HG02973 (cell line): ENCODE results near the gene TLR5.

Experiments used
- ATAC-seq: cut with Tn5 transposase; IDR thresholded peaks from one replicate; pipeline ENCODE4 v1.9.1; 2021; ENCODE audit warnings: moderate library complexity; ENCODE audit not compliant: unreplicated experiment

TLR5 gene

GRCh38 chr1:223110952-223111351 is 32.1 kb downstream of the TLR5 start:
- ATAC-seq, result no peak

GRCh38 chr1:223109581-223110026 is 33.4 kb downstream of the TLR5 start:
- ATAC-seq, result no peak

- ATAC-seq, result no peak
Measured at GRCh38 chr1:223106856-223107255, 36.2 kb downstream of the TLR5 start.

GRCh38 chr1:223105568-223105967 is 37.5 kb downstream of the TLR5 start:
- ATAC-seq, result no peak

- ATAC-seq, result no peak
Measured at GRCh38 chr1:223102797-223103533, 40.1 kb downstream of the TLR5 start.

- no peak for ATAC-seq
Measured at GRCh38 chr1:223097713-223098112, 45.3 kb downstream of the TLR5 start.

GRCh38 chr1:223095870-223096269 is 47.2 kb downstream of the TLR5 start:
- no peak for ATAC-seq

- ATAC-seq, result no peak
Measured at GRCh38 chr1:223091896-223092295, 51.2 kb downstream of the TLR5 start.

- ATAC-seq, result no peak
Measured at GRCh38 chr1:223089250-223089649, 53.8 kb downstream of the TLR5 start.

GRCh38 chr1:223088713-223089240 is 54.3 kb downstream of the TLR5 start:
- ATAC-seq, result no peak

- ATAC-seq, result no peak
Measured at GRCh38 chr1:223087291-223088255, 55.5 kb downstream of the TLR5 start.

- ATAC-seq, result no peak
Measured at GRCh38 chr1:223084464-223084866, 58.6 kb downstream of the TLR5 start.

GRCh38 chr1:223083831-223084230 is 59.2 kb downstream of the TLR5 start:
- no peak for ATAC-seq

GRCh38 chr1:223082914-223083313 is 60.1 kb downstream of the TLR5 start:
- ATAC-seq, result no peak

GRCh38 chr1:223081181-223081994 is 61.7 kb downstream of the TLR5 start:
- peak; percentile 98 for ATAC-seq

- ATAC-seq, result no peak
Measured at GRCh38 chr1:223079498-223079897, 63.5 kb downstream of the TLR5 start.

GRCh38 chr1:223077247-223077833 is 65.7 kb downstream of the TLR5 start:
- ATAC-seq, result no peak

GRCh38 chr1:223076362-223076761 is 66.7 kb downstream of the TLR5 start:
- no peak for ATAC-seq

GRCh38 chr1:223075834-223076233 is 67.2 kb downstream of the TLR5 start:
- ATAC-seq, result no peak
